Prostate gland (tissue), 2 donors: ENCODE data around the gene PALLD.

ENCODE experiments used
- POLR2A ChIP-seq: fragments of 450-650 bp; IDR thresholded peaks from one replicate; pipeline ENCODE4 v1.6.1; 2016; ENCODE audit warnings: antibody characterized with exemption, mild to moderate bottlenecking
- TF ChIP-seq, protein P1 (sequence below), 4 experiments: fragments of 200-600 bp in 2 of 4; fragments of 450-650 bp in 2 of 4; sonication (generic) in 2 of 4; IDR thresholded peaks; 1 replicate in 3 of 4; 2 replicates in 1 of 4; pipeline ENCODE4 v1.5.1; 2016 to 2019; ENCODE audit warnings: antibody characterized with exemption in 4 of 4, mild to moderate bottlenecking in 2 of 4, moderate library complexity in 2 of 4

- TF ChIP-seq, protein P1, sequence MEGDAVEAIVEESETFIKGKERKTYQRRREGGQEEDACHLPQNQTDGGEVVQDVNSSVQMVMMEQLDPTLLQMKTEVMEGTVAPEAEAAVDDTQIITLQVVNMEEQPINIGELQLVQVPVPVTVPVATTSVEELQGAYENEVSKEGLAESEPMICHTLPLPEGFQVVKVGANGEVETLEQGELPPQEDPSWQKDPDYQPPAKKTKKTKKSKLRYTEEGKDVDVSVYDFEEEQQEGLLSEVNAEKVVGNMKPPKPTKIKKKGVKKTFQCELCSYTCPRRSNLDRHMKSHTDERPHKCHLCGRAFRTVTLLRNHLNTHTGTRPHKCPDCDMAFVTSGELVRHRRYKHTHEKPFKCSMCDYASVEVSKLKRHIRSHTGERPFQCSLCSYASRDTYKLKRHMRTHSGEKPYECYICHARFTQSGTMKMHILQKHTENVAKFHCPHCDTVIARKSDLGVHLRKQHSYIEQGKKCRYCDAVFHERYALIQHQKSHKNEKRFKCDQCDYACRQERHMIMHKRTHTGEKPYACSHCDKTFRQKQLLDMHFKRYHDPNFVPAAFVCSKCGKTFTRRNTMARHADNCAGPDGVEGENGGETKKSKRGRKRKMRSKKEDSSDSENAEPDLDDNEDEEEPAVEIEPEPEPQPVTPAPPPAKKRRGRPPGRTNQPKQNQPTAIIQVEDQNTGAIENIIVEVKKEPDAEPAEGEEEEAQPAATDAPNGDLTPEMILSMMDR (IDR thresholded peaks at IDR 0.05), result no peak
- TF ChIP-seq POLR2A, result no peak
Measured at GRCh38 chr4:168791376-168791775, 294.5 kb downstream of the PALLD start.
